Transverse colon (tissue), 3 donors: ENCODE results near the gene SNAP25.

ENCODE experiments used
- CTCF ChIP-seq, 5 experiments: fragments of 200-600 bp in 3 of 5; fragments of 450-650 bp in 2 of 5; sonication (generic) in 3 of 5; IDR thresholded peaks; 1 replicate in 2 of 5; 2 replicates in 3 of 5; pipeline ENCODE4 v1.5.1; 2016 to 2017; ENCODE audit warnings: antibody characterized with exemption in 5 of 5, inconsistent platforms in 3 of 5, mild to moderate bottlenecking in 2 of 5, moderate library complexity in 1 of 5
- EP300 ChIP-seq: sonication (generic); formaldehyde crosslinking; IDR thresholded peaks from one replicate; pipeline ENCODE4 v1.6.1; 2017; ENCODE audit warnings: antibody characterized with exemption, low read depth
- POLR2A ChIP-seq: fragments of 450-650 bp; IDR thresholded peaks from one replicate; pipeline ENCODE4 v1.6.1; 2016; ENCODE audit warnings: antibody characterized with exemption, mild to moderate bottlenecking, moderate library complexity

GRCh38 chr20:10240655-10241054 is 22.0 kb downstream of the SNAP25 start:
- TF ChIP-seq POLR2A (no peak), CTCF (IDR thresholded peaks at IDR 0.05) (no peak), EP300 (no peak)
